ENCODE results near the gene ZBTB21. TPM values are rescaled to one million over a fixed set of nuclear protein-coding genes. Genes with fewer than 3 reads are reported as not detected.

Gene ZBTB21
- total and polyA plus RNA-seq, 9 of the 15 experiments (the other 6 are each of a cell fraction or from before 2014, with no cell fraction given), result 2.2 to 15.2 (median 8.7) TPM

DNA sequence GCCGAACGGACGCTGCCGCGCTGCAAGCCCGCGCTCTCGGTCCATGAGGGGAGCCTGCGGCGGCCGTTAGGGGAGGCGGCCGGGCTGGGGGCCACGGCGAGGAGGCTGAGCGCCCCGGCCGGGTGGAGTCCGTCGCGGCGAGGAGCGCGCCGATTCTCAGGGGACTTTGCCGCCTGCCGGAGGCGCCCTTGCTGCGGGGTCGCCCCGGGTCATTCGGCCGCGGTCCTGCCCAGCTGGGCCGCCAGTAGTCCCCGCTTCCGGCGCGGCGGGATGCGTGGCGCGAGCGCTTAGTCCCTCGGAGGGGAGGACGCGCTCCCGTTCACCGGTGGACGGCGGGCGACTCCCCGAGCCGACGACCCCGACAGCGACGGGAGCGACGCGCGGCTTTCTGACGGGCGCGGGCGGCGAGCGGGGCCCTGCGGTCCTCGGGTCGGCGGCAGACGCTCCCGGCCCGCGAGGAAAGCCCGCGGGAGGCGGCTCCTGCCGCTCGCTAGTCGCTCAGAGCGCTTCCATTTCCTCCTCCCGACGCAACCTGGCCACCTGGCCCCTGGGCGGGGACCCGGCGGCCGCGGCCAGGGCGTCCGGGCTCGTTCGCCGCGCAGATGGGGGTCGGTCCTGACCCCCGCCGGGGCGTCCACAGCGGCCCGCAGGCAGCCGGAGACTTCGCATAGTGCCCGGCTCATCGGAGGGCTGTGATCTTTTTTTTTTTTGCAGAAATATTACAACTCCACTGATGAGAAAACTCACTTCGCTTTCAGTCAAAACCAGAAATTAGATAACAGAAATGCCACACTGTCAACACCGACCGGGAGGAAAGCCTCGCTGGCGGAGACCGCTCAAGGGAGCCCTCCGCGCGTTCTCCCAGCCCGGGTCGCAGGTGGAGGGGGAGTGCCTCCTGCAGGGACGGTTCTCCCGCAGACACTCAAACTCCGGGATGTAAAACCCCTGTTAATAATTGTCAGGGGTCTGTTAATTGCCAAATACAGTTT, 641 bp upstream of the ZBTB21 start (continued):
- TF ChIP-seq, protein P1, sequence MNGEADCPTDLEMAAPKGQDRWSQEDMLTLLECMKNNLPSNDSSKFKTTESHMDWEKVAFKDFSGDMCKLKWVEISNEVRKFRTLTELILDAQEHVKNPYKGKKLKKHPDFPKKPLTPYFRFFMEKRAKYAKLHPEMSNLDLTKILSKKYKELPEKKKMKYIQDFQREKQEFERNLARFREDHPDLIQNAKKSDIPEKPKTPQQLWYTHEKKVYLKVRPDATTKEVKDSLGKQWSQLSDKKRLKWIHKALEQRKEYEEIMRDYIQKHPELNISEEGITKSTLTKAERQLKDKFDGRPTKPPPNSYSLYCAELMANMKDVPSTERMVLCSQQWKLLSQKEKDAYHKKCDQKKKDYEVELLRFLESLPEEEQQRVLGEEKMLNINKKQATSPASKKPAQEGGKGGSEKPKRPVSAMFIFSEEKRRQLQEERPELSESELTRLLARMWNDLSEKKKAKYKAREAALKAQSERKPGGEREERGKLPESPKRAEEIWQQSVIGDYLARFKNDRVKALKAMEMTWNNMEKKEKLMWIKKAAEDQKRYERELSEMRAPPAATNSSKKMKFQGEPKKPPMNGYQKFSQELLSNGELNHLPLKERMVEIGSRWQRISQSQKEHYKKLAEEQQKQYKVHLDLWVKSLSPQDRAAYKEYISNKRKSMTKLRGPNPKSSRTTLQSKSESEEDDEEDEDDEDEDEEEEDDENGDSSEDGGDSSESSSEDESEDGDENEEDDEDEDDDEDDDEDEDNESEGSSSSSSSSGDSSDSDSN (IDR thresholded peaks at IDR 0.05; ENCODE audit: borderline replicate concordance in 1 of 2, low read depth in 2 of 2, low read length in 2 of 2), result peak in 1 of 2 experiments; percentile 65; a peak in 3 of 4 replicates
- TF ChIP-seq THRAP3 (IDR thresholded peaks at IDR 0.05; ENCODE audit: borderline replicate concordance) (no peak), ZNF696 (CRISPR knock-in tag; conservative IDR thresholded peaks at IDR 0.05) (no peak), SIN3A (IDR thresholded peaks at IDR 0.05; ENCODE audit: borderline replicate concordance in 2 of 2, control insufficient read depth in 1 of 2, low read depth in 2 of 2, low read length in 2 of 2) (no peak), SRSF3 (IDR thresholded peaks at IDR 0.05; ENCODE audit: insufficient read depth, low read length) (no peak), XRCC4 (IDR thresholded peaks at IDR 0.05; ENCODE audit: extremely low read depth, insufficient read depth, insufficient read length) (no peak), ELF2 (CRISPR knock-in tag; IDR thresholded peaks at IDR 0.05) (no peak), ESRRA (IDR thresholded peaks at IDR 0.05; ENCODE audit: borderline replicate concordance, low read depth) (no peak), BRCA1 (IDR thresholded peaks at IDR 0.05) (no peak), BRCA1 (CRISPR knock-in tag; IDR thresholded peaks at IDR 0.05) (no peak), TAF7 (tag; IDR thresholded peaks at IDR 0.05) (no peak), PTBP1 (IDR thresholded peaks at IDR 0.05; ENCODE audit: low read depth, low read length) (no peak), ZNF445 (CRISPR knock-in tag; IDR thresholded peaks at IDR 0.05; ENCODE audit: low read depth) (no peak)
- TF ChIP-seq, protein P2, sequence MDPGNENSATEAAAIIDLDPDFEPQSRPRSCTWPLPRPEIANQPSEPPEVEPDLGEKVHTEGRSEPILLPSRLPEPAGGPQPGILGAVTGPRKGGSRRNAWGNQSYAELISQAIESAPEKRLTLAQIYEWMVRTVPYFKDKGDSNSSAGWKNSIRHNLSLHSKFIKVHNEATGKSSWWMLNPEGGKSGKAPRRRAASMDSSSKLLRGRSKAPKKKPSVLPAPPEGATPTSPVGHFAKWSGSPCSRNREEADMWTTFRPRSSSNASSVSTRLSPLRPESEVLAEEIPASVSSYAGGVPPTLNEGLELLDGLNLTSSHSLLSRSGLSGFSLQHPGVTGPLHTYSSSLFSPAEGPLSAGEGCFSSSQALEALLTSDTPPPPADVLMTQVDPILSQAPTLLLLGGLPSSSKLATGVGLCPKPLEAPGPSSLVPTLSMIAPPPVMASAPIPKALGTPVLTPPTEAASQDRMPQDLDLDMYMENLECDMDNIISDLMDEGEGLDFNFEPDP (CRISPR knock-in tag; IDR thresholded peaks at IDR 0.05), result no peak
- TF ChIP-seq, protein P3, sequence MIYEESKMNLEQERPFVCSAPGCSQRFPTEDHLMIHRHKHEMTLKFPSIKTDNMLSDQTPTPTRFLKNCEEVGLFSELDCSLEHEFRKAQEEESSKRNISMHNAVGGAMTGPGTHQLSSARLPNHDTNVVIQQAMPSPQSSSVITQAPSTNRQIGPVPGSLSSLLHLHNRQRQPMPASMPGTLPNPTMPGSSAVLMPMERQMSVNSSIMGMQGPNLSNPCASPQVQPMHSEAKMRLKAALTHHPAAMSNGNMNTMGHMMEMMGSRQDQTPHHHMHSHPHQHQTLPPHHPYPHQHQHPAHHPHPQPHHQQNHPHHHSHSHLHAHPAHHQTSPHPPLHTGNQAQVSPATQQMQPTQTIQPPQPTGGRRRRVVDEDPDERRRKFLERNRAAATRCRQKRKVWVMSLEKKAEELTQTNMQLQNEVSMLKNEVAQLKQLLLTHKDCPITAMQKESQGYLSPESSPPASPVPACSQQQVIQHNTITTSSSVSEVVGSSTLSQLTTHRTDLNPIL (CRISPR knock-in tag; IDR thresholded peaks at IDR 0.05), result no peak

Measured in K562 (cell line).